HG03521 (cell line): ENCODE data around the gene MAGED2.
"Not testable (repeated sequence)": the region's sequence is repeated elsewhere in the genome, so short reads cannot be mapped to it uniquely, and the experiment has no call there.

Source experiments
- ATAC-seq: cut with Tn5 transposase; IDR thresholded peaks from one replicate; pipeline ENCODE4 v1.9.1; 2021; ENCODE audit warnings: mild to moderate bottlenecking, moderate library complexity; ENCODE audit not compliant: unreplicated experiment

MAGED2 gene

DNA sequence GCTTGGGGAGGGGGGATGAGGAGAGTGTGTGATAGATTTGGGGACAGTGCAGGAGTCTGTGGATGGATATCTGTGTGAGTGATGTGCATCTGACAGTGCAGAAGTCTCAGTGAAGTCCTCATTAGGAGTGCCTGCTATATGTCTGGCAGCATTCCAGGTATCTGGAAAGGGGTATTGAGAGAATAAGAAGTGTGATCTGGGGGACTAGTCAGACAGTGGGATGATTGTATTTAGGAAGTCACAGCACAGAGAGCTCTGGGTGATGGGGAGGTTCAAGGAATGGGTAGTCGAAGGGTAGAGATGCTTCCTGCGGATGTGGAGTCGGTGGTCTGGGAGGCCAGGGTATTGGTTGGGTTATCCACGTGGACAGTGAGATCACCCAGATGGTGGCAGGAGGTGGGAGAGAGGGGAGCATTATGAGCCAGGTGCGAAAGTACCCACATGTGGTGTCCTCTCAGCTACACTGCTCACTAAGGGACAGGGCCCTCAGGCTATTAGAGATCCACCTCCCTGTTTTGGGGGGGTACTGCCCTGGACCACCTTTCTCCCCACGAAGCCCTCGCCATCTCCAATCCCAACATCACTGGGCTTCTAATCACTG lies 9.8 kb downstream of the MAGED2 start:
- ATAC-seq, result no peak

GRCh38 chrX:54818221-54818620 lies 10.7 kb downstream of the MAGED2 start:
- ATAC-seq, result no peak

- no peak for ATAC-seq
Measured at GRCh38 chrX:54819201-54819600, 11.7 kb downstream of the MAGED2 start.

DNA sequence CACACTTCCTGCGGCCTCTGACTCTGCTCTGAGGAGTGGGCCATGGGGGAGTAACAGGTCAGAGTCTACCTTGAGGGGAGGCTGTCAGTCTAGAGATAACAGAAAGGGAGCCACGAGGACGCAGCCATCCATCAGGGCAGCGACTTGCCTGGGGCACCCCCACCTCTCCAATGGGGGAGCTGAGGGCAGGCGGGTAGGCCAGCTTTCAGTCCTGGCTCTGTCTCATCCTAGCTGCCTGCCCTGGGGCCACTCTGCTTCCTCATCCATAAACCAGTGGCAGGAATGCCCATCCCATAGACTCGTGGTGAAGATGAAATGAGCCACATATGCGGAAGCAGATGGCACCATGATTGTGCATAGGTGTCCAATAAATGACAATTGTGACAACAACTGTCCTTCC lies 13.2 kb downstream of the MAGED2 start:
- no peak for ATAC-seq

DNA sequence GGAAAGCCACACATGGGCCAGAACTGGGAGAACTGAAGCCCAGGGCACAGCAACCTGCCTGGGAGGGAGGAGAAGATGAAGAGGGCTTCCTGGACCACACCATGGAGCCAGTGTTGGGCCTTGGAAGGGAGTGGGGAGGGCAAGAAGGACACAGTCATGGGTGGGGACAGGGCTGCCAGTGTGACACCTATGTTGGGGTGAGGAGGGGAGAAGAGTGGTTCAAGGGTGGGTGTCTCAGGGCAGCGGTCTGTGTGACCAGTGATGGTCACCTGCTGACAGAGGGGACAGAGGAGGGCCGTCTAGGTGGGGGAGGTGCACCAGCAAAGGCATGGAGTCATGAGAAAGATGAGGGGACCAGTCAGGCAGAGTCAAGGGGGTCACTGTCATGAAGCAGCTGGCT lies 13.8 kb downstream of the MAGED2 start:
- no peak for ATAC-seq

GRCh38 chrX:54824195-54824594 lies 16.6 kb downstream of the MAGED2 start:
- no peak for ATAC-seq

DNA sequence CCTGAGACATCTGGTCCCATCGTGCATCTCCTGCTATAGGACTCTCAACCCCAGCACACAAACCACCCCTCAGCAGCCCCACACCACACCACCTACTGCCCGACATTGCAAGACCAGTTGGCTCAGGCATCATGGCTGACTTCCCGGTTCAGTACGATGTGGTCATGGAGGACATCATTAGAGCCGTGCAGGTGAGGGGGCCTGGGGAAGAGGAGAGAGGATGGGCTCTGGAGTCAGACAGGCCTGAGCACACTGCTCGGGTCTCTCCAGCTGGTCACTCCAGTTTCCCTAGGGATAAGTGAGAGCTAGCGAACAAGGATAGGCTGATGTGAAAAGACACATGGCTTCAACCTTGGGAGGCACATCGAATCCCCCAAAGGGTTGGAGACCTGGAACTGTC lies 17.2 kb downstream of the MAGED2 start:
- ATAC-seq, result no peak

DNA sequence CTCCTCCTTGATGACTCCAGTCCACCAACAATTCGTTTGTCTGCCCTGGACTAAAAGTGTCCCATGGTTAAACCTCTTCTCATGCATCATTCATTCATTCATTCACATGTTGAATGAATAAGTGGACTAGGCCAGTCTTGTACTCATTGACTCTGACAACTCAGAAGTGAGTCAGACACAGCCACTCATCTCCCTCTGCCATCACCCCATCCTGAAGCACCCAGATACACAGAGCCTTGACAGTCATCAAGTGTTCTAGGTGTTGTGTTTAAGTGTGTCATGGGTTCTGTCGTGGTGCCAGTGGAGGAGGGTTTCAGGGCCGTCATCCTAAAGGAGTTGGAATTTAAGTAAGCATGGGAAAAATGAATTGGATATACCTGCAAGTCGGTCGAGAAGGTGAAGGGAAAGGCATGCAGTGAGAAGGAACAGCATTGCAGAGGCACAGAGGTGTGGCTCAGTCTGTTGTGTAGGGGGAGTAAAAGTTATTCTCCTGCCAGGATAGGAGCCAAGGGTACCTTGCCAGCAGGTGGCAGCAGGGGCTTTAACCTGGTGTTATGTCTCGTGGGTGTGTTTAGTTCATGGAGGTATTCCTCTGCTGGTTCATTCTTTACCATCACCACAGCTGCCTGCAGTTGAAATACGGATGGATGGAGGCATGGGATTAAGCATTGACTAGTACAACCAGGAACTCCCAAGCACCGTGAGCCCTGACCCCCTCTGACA lies 18.3 kb downstream of the MAGED2 start:
- no peak for ATAC-seq

DNA sequence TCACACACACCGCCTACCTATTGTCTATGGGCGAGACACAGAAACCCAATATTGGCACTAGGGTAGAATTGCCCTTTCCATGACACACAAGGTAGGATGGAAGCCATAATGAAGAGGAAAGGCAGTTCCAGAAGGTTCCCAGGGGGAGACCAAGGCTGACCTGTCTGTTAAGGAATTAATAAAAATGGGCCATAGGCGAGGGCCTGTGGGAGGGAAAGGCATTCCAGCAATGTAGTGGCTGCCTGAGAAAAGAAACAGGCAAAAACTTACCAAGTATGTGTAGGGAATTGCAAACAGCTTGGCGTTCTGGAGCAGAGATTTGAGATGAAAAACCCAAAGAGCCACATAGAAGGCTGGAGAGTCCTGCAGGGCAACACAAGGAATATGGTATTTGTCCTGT lies 19.1 kb downstream of the MAGED2 start:
- no peak for ATAC-seq

DNA sequence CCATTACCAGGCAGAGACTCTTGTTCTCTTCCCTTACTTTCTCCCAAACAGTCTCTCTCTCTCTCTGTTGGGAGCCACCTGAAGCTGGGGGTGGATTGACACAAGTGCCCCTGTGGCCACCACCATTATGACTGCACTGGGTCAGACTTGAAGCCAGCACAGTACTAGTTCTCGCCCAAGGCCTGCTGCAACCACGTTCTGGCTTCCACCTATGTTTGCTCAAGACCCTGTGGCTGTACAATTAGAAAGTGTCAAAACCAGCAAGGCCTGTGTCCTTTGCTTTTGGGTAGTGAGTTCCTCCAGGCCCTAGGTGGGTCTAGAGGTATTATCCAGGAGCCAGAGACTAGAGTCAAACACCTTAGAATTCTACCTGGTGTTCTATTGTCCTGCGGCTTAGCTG lies 31.0 kb downstream of the MAGED2 start:
- ATAC-seq, result no peak

DNA sequence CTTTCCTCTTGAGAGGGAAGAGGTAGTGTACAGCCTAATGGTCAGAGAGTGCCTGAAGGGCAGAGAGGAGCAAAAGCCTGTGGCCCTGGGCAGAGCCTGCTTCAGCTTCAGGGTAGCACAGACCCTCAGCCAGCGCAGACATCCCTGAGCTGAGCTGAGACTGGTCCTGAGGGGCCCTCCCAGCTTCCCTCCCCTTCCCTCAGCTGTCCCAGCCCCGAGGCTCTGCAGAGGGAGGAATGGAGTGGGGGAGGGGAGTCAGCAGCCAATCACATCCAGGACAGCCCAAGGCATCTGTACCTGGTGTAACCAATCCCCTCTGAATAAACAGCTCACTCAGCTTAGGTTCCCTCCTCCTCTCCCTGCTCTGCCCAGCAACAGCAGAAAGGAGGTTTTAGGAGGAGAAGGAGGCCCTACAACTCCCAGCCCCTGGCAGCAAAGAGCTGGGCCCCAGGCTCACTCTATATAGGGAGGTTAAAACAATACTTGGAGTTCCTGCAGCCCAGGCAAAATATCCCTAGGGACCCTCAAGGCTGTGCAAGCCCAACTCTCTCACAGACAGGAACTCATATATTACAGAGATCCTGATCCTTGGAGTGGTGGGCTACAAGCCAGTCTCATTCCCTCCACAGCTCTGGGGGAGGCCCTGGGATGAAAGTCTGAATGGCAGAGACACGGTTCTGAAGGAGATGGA lies 33.8 kb downstream of the MAGED2 start:
- not testable (repeated sequence) for ATAC-seq

DNA sequence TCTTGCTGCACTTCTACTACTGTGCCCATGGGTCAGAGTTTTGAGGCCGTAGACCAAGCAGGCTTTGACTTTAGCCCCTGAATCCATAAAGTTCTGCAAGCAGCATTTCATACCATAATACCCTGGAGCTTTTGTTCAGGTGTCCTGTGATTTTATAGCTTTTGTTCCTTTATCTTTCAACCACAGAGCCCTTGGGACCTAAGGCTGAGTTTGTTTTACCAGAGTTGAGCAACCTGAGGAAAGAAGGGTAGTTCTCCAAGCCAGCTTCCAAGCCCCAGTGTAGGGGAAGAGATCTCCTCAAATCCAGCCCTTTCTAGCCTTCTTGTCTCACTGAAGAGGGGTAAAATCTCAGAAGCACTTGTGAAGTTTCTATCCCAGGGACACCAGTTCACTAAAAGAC lies 35.1 kb downstream of the MAGED2 start:
- ATAC-seq, result no peak

DNA sequence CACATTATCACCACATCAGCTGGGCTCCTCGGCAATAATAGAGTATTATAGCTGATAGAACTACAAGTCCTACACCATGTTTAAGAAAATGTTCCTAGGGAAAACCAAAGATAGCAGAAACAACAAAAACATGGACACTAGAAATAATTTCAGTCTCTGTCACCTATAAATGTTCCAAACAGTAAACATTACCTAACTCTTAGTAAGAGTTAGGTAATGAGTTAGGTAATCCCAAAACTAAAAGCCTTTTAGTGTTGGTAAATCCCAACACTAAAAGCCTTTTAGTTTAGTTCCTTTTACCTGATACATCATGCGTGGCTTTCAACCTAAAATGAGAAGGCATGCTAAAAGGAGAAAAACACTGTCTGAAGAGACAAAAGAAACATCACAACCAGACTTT lies 35.5 kb downstream of the MAGED2 start:
- no peak for ATAC-seq

- ATAC-seq, result not testable (repeated sequence)
Measured at GRCh38 chrX:54847700-54848099, 40.2 kb downstream of the MAGED2 start.

GRCh38 chrX:54865208-54865607 lies 57.7 kb downstream of the MAGED2 start:
- no peak for ATAC-seq
